HUES48 (cell line): ENCODE results near the gene CSKMT.
"Not testable (repeated sequence)": the region's sequence is repeated elsewhere in the genome, so short reads cannot be mapped to it uniquely, and the experiment has no call there.

ENCODE experiments used
- H3K27ac ChIP-seq: one replicate; pipeline ENCODE4 v1.7.0; 2013; ENCODE audit warnings: low read depth, low read length, inconsistent platforms
- H3K27me3 ChIP-seq: 2 replicates; pipeline ENCODE4 v1.6.1; 2013; ENCODE audit warnings: mild to moderate bottlenecking, low read length; ENCODE audit not compliant: control insufficient read depth, insufficient read depth
- H3K36me3 ChIP-seq: 2 replicates; pipeline ENCODE4 v1.6.1; 2013; ENCODE audit warnings: low read length; ENCODE audit not compliant: control insufficient read depth, insufficient read depth
- H3K4me1 ChIP-seq: 2 replicates; pipeline ENCODE4 v1.6.1; 2013; ENCODE audit warnings: mild to moderate bottlenecking, low read length; ENCODE audit not compliant: control insufficient read depth, insufficient read depth
- H3K4me3 ChIP-seq: 2 replicates; pipeline ENCODE4 v1.5.1; 2013; ENCODE audit warnings: mild to moderate bottlenecking, low read depth, low read length
- H3K9ac ChIP-seq: 2 replicates; pipeline ENCODE4 v1.6.1; 2013; ENCODE audit warnings: mild to moderate bottlenecking, low read depth, low read length, moderate library complexity
- H3K9me3 ChIP-seq: 2 replicates; pipeline ENCODE4 v1.6.1; 2013; ENCODE audit warnings: low read length; ENCODE audit not compliant: control insufficient read depth, insufficient read depth

Gene CSKMT

DNA sequence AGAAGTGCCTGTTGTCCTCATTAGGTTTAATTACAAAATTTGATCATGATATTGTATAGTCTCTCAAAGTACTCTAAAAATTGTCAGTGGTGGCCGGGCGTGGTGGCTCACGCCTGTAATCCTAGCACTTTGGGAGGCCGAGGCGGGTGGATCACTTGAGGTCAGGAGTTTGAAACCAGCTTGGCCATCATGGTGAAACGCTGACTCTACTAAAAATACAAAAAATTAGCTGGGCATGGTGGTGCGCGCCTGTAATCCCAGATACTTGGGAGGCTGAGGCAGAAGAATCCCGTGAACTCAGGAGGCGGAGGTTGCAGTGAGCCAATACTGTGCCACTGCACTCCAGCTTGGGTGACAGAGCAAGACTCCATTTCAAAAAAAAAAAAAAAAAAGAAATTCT is 10.3 kb downstream of the CSKMT start:
- H3K36me3 ChIP-seq, result peaks cover 41% of the 10 kb centered on the region
- not testable (repeated sequence) for H3K9me3 ChIP-seq, H3K9ac ChIP-seq, H3K27me3 ChIP-seq, H3K4me1 ChIP-seq, H3K4me3 ChIP-seq, H3K27ac ChIP-seq

DNA sequence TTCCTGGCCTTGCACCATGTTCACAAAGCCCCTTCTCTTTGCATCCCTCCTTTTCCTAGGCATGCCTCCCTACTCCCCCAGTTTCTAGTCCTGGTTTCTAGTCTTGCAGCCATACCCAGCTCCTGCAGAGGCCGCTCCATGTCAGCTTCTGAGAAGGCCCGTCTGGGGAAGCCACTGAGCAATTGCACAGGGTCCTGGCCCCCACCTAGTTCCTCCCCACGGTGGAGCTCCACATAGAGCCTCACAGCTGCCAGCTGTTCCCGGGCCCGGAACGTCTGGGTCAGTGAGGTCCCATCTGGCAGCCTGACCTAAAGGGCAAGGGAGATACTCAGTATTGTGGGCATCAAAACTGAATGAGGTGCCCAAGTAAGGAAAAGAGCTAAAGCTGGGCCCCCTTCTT is 11.6 kb downstream of the CSKMT start:
- Histone ChIP-seq H3K27ac (no peak overlapping the region), H3K9ac (no peak overlapping the region), H3K36me3 (peaks cover 41% of the 10 kb centered on the region), H3K9me3 (no peaks in the 10 kb centered on the region), H3K4me3 (no peak overlapping the region), H3K4me1 (peaks cover 9% of the 10 kb centered on the region; the same call in 1 of the 2 replicates), H3K27me3 (no peaks in the 10 kb centered on the region)

DNA sequence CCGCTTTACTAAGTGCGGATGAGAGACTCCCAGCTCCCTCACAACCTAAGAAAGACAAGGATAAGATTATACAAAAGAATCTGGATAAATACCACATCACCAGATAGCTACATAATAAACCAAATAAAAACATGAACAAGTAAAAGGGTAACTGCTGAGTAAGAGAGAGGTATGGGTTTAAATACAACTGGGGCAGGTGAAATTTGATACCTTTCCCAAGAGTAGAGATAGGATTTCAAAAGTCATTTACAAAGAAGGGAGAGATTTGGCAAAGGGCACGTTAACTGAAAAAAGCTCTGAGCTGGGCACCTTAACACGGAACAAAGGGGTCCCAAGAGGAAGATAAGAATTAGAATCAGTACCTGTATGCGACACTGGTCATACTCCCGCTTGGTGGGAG is 12.0 kb downstream of the CSKMT start:
- peaks cover 9% of the 10 kb centered on the region; the same call in 1 of the 2 replicates for H3K4me1 ChIP-seq
- no peaks in the 10 kb centered on the region for H3K9me3 ChIP-seq
- H3K4me3 ChIP-seq, result no peak overlapping the region
- no peaks in the 10 kb centered on the region for H3K27me3 ChIP-seq
- no peak overlapping the region for H3K27ac ChIP-seq
- H3K36me3 ChIP-seq, result peaks cover 41% of the 10 kb centered on the region
- H3K9ac ChIP-seq, result no peak overlapping the region

DNA sequence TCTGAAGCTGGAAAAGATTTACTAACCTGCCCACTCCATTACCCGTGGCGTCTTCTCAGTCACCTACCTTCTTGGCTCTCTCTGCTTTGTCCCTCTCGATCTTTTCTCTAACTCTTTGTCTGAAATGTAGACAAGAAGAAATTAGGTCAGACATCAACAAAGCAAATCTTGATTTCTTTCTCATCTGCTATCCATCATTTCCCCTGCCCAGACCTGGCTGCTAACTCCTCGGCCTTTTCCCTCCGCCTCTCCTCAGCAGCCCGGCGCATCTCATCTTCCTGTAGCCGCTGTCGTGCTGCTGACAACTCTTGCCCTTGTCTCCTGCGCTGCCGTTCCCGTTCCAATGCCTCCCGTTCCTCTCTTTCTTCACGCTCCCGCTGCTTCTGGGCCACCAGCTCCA is 12.6 kb downstream of the CSKMT start:
- no peak overlapping the region for H3K27ac ChIP-seq
- no peaks in the 10 kb centered on the region for H3K27me3 ChIP-seq
- H3K4me3 ChIP-seq, result peak overlapping the region; percentile 88
- no peaks in the 10 kb centered on the region for H3K9me3 ChIP-seq
- no peak overlapping the region for H3K9ac ChIP-seq
- H3K4me1 ChIP-seq, result peaks cover 9% of the 10 kb centered on the region; the same call in 1 of the 2 replicates
- peaks cover 41% of the 10 kb centered on the region for H3K36me3 ChIP-seq

DNA sequence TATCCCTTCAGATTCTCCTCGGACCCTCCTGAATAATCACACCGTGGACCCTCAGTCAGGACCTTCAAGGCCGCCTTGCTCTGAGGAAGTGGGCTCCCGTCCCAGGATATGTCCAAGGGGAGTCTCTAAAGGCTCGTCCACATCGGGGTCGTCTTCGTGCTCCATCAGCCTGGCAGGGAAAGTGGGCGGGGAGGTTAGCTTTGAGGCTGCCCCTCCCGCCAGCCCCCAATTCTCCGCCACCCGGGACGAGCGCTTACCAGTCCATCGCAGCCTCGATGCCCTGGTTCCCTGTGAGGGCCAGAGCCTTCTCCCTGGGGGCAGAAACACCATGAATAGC is 13.3 kb downstream of the CSKMT start:
- Histone ChIP-seq H3K9ac (peak overlapping the region; percentile 73), H3K27ac (peak overlapping the region; percentile 73), H3K36me3 (peaks cover 35% of the 10 kb centered on the region), H3K4me3 (peak overlapping the region; percentile 88), H3K9me3 (no peaks in the 10 kb centered on the region), H3K27me3 (no peaks in the 10 kb centered on the region), H3K4me1 (peaks cover 9% of the 10 kb centered on the region; the same call in 1 of the 2 replicates)

DNA sequence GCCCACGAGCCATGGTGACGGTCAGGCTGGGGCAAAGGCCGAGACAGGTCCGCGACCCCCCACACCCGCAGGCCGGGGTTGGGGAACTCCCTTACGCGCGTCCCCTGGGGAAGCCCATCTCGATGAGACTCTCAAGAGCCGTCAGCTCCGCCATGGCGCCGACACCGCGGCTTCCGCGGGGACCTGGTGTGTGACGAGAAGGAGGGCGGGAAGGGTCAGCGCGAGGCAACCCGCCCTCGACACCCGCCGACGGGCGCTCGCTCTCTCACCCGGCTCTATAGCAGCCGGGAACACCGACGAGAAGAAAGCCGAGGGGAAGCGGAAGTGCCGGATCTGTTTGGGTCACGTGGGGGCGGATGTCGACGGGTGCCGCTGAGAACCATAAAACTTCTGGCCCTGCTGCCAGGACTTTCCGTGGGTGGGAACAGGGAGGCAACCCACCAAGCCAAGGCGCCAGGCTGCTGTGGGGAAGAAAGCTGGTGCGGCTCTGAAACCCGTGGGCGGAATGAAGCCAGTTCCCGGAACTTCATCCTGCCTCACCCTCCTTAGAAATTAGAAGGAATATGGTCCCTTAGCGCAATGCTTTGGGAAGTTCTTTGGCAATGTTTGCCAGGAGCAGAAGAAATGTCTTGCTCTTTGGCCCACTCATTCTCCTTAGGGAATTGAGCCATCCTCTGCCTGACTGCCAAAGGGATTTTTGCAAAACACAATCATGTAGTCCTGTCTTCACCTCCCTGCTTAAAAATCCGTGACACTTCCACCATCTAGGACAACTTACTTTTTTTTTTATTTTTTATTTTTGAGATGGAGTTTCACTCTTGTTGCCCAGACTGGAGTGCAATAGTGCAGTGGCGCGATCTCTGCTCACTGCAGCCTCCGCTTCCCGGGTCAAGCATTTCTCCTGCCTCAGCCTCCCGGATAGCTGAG is 13.9 kb downstream of the CSKMT start, which contains the start of gene UBXN1:
Gene UBXN1 (minus strand): TSS at position 304 of the 927 bp plus-strand sequence. CDS start 150 bp downstream, at position 154.
- Histone ChIP-seq H3K36me3 (peaks cover 29% of the 10 kb centered on the region), H3K27me3 (no peaks in the 10 kb centered on the region), H3K4me3 (peak within 1 kb of the TSS; percentile 88), H3K27ac (peak within 1 kb of the TSS; percentile 73), H3K9me3 (no peaks in the 10 kb centered on the region), H3K4me1 (peaks cover 9% of the 10 kb centered on the region; the same call in 1 of the 2 replicates), H3K9ac (peak within 1 kb of the TSS; percentile 73)

DNA sequence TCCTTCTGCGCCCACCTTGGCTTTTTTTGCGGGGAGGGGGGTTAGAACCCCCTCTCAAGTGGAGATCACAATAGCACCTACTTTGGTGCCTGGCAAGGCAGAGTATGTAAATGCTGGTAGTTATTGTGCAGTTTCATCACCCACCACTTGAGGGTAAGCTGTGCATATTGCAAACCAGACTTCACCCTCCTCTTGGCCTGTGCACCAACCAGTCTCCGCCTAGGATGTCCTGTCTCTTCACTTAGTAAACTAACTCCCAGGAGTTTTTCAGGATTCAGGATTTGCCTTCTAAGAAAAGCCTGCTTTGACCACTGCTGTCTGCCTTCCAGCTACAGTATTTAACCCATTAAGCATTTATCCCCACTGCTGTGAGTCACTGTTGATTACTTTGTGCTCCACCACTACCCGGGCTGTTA is 15.7 kb downstream of the CSKMT start:
- H3K27me3 ChIP-seq, result no peaks in the 10 kb centered on the region
- H3K27ac ChIP-seq, result no peak overlapping the region
- H3K4me1 ChIP-seq, result peaks cover 9% of the 10 kb centered on the region; the same call in 1 of the 2 replicates
- no peak overlapping the region for H3K4me3 ChIP-seq
- H3K9me3 ChIP-seq, result no peaks in the 10 kb centered on the region
- H3K9ac ChIP-seq, result no peak overlapping the region
- peaks cover 21% of the 10 kb centered on the region for H3K36me3 ChIP-seq

DNA sequence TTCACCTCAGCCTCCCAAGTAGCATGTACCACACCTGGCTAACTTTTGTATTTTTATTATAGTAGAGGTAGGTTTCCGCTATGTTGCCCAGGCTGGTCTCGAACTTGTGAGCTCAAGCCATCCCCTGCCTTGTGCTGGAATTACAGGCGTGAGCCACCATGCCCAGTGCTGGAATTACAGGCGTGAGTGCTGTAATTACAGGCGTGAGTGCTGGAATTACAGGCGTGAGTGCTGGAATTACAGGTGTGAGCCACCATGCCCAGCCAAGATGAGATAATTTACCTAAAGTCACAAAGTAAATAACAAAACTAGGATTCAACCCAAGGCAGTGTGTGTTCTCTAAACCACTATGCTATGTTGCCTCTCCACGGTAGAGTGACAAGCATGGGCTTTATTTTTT is 17.4 kb downstream of the CSKMT start:
- H3K27ac ChIP-seq, result no peak overlapping the region
- H3K4me1 ChIP-seq, result peaks cover 9% of the 10 kb centered on the region; the same call in 1 of the 2 replicates
- H3K36me3 ChIP-seq, result peaks cover 7% of the 10 kb centered on the region
- H3K9ac ChIP-seq, result no peak overlapping the region
- H3K4me3 ChIP-seq, result no peak overlapping the region
- H3K27me3 ChIP-seq, result no peaks in the 10 kb centered on the region
- H3K9me3 ChIP-seq, result no peaks in the 10 kb centered on the region

DNA sequence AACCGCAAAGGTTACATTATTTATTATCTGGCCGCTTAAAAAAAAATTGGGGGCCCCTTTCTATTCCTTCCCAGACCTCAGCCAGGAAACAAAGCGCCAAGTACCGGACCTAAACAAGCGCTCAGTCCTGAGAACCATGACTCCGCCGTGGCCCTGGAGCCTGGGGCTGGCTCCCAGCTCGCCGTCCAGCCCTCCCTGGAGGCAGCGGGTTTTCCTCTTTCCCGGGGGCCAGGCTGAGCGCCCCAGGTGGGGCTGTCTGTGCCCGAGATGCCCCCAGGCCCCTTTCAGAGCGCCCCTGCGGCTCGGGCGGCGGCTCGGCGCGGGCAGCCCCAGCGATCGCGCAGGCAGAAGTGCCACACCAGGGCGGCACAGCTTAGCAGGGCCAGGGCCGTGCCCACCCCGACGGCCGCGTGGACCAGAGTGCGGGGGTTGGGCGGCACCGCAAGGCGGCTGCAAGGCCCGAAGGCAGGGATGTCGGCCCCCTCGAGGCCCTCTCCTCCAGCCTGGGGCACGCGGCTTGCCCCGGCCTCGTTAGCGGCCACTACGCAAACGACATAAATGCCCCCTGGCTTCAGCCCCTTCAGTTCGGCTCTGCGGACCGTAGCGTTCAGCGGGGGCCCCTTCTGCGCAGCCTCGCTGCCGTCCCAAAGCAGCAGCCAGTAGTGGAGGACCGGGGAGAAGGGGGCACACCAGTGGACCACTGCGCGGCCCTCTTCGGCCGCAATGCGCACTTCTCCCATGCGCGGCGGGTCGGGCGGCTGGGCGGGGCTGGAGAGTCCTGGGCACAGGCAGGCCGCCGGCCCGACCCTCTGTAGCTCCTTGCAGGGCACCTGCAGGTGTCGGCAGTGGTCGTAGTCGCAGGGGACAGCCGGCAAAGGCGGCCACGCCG is 22.6 kb downstream of the CSKMT start:
- Histone ChIP-seq H3K4me3 (no peak overlapping the region), H3K27me3 (no peaks in the 10 kb centered on the region), H3K9ac (no peak overlapping the region), H3K9me3 (no peaks in the 10 kb centered on the region), H3K27ac (no peak overlapping the region), H3K4me1 (no peaks in the 10 kb centered on the region), H3K36me3 (peaks cover 29% of the 10 kb centered on the region)

DNA sequence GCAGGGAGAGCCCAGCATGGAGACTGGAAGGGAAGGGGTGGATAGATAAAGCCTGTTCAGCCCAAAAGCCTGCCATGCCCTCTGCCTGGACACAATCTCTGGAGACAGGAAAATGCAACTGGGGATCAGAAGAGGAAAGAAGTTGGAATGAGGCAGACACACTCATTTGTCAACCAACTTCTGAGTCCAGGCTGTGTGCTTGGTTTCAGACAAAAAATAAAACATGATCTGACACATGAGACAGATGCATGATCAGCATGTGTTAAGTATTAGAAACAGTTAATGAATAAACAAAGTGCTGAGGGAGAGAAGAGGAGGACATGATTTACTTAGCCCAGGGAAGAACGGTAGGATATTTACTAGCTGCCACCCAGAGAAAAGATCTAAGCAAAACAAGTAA is 23.4 kb downstream of the CSKMT start:
- H3K9me3 ChIP-seq, result no peaks in the 10 kb centered on the region
- H3K9ac ChIP-seq, result no peak overlapping the region
- no peak overlapping the region for H3K4me3 ChIP-seq
- no peak overlapping the region for H3K27ac ChIP-seq
- H3K36me3 ChIP-seq, result peaks cover 36% of the 10 kb centered on the region
- H3K4me1 ChIP-seq, result no peaks in the 10 kb centered on the region
- H3K27me3 ChIP-seq, result no peaks in the 10 kb centered on the region
